Right forelimb (tissue), 1 donor: Measurements from ENCODE around the gene MRNIP.

Experiments
- DNase-seq: peaks from one replicate; pipeline ENCODE4 v3.0.0-alpha.2; 2018

The MRNIP gene

DNA sequence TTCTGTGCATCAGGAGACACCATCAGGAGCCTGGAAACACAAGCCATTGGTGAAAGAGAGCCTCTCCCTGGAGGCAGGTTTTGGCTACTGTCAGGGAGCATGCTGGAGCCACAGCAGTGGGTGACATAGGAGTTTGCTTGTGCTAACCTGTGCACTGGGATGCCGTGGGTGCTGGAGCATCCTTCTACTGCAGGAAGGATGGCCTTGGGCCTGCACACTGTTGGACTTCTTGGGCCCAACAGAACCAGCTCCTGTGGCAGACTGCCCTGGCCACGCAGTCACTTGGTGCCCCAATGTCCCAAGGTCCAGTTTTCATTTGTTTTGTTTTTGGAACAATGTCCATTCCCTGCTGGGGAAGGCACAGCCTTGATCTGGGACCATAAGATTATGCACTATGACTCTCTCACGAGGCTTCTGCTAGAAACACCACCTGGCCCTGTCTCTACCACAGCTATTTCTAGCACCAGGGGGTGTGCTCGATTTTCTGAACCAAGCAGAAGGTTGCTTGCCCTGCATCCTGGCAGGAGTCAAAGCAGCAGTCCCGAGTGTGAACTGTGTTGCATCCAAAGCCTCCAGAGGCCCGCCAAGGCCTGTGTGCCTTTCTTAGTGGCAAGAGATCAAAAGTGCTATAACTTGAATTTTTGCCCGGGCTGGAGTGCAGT, 70.3 kb downstream of the MRNIP start:
- DNase-seq: no peak
